AG10803 (cell line): ENCODE measurements around the gene GPR15.

Source experiments
- DNase-seq: peaks from one replicate; pipeline ENCODE4 v3.0.0; 2010; ENCODE audit warnings: low read depth
- H3K4me3 ChIP-seq: 2 replicates; pipeline ENCODE4 v1.5.1; 2011; ENCODE audit warnings: mild to moderate bottlenecking, low read length, control low read depth
- TF ChIP-seq, protein P1 (sequence below): conservative IDR thresholded peaks from 2 replicates; pipeline ENCODE4 v1.5.1; 2011; ENCODE audit warnings: mild to moderate bottlenecking, low read length, control low read depth, inconsistent platforms

Gene GPR15

DNA sequence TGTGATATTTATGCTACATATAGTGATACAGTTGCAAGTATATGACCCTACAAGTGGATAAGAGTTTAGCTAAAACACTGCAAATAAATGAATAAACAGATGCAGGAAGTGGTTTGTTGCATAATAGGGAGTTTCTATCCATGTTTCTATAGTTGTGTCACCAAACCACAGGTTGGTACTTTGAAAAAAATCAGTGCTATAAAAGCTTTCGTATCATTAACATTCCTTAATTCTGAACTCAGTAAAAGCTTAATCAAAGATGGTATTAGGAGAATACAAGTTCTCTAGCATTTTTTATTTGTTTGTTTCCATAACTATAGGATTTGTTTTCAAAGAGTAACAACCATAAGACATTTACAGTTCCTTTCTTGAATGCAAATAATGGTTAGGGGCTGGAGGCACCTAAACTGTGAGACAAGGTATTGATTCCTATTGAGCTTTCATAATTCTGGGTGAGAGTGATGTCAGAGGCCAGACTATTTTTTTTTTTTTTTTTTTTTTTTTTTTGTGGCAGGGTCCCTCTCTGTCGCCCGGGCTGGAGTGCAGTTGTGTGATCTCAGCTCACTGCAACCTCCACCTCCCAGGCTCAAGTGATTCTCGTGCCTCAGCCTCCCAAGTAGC is 32.0 kb downstream of the GPR15 start:
- peak; percentile 81 for DNase-seq
- no peak overlapping the region for H3K4me3 ChIP-seq
- TF ChIP-seq, protein P1, sequence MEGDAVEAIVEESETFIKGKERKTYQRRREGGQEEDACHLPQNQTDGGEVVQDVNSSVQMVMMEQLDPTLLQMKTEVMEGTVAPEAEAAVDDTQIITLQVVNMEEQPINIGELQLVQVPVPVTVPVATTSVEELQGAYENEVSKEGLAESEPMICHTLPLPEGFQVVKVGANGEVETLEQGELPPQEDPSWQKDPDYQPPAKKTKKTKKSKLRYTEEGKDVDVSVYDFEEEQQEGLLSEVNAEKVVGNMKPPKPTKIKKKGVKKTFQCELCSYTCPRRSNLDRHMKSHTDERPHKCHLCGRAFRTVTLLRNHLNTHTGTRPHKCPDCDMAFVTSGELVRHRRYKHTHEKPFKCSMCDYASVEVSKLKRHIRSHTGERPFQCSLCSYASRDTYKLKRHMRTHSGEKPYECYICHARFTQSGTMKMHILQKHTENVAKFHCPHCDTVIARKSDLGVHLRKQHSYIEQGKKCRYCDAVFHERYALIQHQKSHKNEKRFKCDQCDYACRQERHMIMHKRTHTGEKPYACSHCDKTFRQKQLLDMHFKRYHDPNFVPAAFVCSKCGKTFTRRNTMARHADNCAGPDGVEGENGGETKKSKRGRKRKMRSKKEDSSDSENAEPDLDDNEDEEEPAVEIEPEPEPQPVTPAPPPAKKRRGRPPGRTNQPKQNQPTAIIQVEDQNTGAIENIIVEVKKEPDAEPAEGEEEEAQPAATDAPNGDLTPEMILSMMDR: no peak

DNA sequence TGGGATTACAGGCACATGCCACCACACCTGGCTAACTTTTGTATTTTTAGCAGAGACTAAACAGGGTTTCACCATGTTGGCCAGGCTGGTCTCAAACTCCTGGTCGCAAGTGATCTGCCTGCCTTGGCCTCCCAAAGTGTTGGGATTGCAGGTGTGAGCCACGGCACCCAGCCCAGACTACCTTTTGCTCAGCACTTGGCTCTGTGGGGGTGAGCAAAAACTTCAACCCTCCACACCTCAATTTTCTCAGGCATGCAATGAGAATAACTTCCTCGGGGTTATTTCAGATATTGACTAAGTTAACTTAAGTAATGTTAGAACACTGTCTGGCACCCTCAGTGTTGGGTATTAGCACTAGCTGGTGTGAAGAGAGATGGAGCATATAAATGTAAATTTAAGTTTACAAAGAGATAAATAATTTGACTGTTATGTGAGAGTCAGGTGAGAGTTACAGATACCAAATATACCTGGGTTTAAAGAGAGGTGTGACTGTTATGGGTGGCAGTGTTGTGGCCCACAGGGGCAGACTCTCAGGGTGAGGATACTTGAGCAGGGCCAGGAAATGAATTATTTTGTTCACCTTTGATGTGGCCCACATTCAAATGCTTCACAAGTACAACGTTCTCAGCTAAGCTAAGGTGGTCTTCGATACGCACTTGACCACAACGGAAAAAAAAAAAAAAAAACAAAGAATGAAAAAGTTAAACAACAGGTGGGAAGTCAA is 32.7 kb downstream of the GPR15 start:
- DNase-seq: no peak
- TF ChIP-seq, protein P1: no peak
- H3K4me3 ChIP-seq: no peak overlapping the region

DNA sequence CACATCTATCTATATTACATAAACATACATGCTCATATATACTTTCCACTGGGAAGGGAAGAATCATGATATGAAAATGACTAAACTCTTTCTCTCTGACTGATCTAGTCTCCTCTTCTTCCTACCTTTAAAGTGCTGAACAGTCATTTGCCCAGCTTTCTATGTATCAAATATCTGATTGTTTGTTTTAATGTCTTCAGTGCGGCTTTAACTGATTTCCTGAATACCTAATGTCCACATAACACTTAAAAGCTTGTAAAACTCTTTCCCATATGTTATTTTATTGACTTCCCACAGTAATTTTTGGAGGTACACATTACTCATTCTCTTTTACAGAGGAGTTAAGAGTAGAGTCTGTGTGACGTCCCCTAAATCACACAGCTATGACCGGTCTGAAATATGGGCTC is 33.5 kb downstream of the GPR15 start:
- H3K4me3 ChIP-seq: no peak overlapping the region
- DNase-seq: no peak
- TF ChIP-seq, protein P1: no peak

DNA sequence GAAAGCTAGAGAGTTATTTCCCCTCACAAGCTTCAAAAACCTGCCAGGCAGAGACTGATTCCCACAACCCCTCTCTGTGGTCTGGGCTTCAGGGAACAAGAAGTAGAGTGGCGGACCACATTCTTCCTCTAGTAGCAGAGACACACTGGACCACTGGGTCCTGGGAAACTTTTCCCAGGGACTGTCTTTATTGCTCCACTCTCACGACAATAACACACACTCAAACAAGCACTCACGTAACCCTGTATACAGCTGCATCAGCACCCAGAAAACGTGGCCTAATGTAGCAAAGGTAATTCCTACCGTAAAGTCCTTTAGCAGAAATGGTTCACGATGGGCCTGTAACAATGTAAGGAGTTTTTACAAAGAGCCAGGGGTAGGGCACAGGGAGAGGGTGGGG is 34.1 kb downstream of the GPR15 start:
- no peak overlapping the region for H3K4me3 ChIP-seq
- TF ChIP-seq, protein P1: no peak
- DNase-seq: no peak

DNA sequence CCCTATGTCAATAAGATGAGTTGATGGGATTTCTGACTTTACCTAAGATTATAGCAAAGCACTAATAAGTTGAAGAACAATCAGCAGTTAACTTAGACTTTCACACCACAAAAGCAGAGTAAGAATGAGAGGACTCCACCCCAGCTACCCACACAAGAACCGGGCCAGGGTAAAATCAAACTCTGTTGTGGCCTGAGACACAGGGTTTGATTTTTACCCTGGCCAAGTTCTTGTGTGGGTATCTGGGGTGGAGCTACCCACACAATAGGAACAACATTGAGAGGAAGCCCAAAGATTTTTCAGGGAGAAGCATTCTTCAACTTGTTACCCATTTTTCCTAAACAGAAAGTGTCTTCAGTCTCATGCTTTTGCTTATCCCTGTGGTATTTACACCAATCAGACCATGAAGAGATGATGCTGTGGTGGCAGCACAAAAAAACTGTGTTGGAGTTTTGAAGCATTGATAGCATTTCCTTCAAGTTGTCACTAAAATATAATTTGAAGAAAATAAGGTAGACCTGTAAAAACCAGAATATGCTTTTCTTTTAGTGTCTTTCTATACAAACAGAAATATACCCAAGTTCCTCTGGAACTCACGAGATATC is 36.0 kb downstream of the GPR15 start:
- TF ChIP-seq, protein P1: no peak
- DNase-seq: no peak
- H3K4me3 ChIP-seq: no peak overlapping the region

DNA sequence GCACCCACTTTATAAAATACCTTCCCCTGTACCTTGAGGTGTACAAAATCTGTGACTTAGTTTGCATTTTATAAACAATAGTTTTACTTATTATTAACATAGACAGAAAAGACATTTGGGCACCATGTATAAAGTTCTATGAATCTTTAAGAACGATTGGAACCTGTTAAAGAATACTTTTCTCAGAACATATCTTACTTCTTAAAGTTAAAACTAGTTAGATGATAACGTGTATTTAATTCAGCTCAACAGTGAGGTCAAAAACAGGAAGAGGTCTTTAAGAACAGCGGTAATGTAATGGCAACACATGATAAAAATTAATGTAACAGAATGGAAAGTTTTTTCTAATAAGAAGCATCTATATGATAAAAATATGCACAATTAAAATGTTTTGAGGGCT is 36.6 kb downstream of the GPR15 start:
- no peak overlapping the region for H3K4me3 ChIP-seq
- TF ChIP-seq, protein P1: no peak
- no peak for DNase-seq
